Activated T-cell treated with anti-CD3 and anti-CD28 coated beads for 24 hours (primary cell): ENCODE measurements around the gene HLA-DPB1.

Source experiments
- DNase-seq: peaks from one replicate; pipeline ENCODE4 v3.0.0-alpha.2; 2020; ENCODE audit warnings: low read depth

Gene HLA-DPB1

GRCh38 chr6:33103776-33104175, 28.0 kb downstream of the HLA-DPB1 start:
- no peak for DNase-seq

GRCh38 chr6:33104887-33105286, 29.1 kb downstream of the HLA-DPB1 start:
- DNase-seq: no peak

GRCh38 chr6:33105386-33105785, 29.6 kb downstream of the HLA-DPB1 start:
- DNase-seq: no peak

- no peak for DNase-seq
Observed at GRCh38 chr6:33105916-33106871, 30.4 kb downstream of the HLA-DPB1 start.

GRCh38 chr6:33107641-33108040, 31.9 kb downstream of the HLA-DPB1 start:
- DNase-seq: no peak

- no peak for DNase-seq
Observed at GRCh38 chr6:33108307-33108706, 32.5 kb downstream of the HLA-DPB1 start.

- DNase-seq: no peak
Observed at GRCh38 chr6:33112148-33112547, 36.4 kb downstream of the HLA-DPB1 start.

- DNase-seq: no peak
Observed at GRCh38 chr6:33113755-33114154, 38.0 kb downstream of the HLA-DPB1 start.

GRCh38 chr6:33114406-33114805, 38.6 kb downstream of the HLA-DPB1 start:
- no peak for DNase-seq

GRCh38 chr6:33116417-33116816, 40.6 kb downstream of the HLA-DPB1 start:
- no peak for DNase-seq

GRCh38 chr6:33116841-33117711, 41.3 kb downstream of the HLA-DPB1 start:
- no peak for DNase-seq

GRCh38 chr6:33117811-33118277, 42.1 kb downstream of the HLA-DPB1 start:
- no peak for DNase-seq

GRCh38 chr6:33118525-33119123, 42.8 kb downstream of the HLA-DPB1 start:
- DNase-seq: no peak

GRCh38 chr6:33120001-33120400, 44.2 kb downstream of the HLA-DPB1 start:
- no peak for DNase-seq

- no peak for DNase-seq
Observed at GRCh38 chr6:33123181-33123580, 47.4 kb downstream of the HLA-DPB1 start.

- no peak for DNase-seq
Observed at GRCh38 chr6:33123732-33124524, 48.1 kb downstream of the HLA-DPB1 start.

GRCh38 chr6:33124525-33124901, 48.7 kb downstream of the HLA-DPB1 start:
- DNase-seq: no peak

GRCh38 chr6:33124947-33125346, 49.2 kb downstream of the HLA-DPB1 start:
- DNase-seq: no peak

GRCh38 chr6:33126101-33126714, 50.4 kb downstream of the HLA-DPB1 start:
- peak; percentile 22 for DNase-seq

GRCh38 chr6:33128318-33128717, 52.5 kb downstream of the HLA-DPB1 start:
- DNase-seq: no peak

- no peak for DNase-seq
Observed at GRCh38 chr6:33132081-33132524, 56.3 kb downstream of the HLA-DPB1 start.
